Neural cell (in vitro differentiated cells): ENCODE results near the gene GALNT2. TPM values are rescaled to one million over a fixed set of nuclear protein-coding genes. Genes with fewer than 3 reads are reported as not detected.
A peak's percentile ranks its signal among the peaks of the same experiment; 100 is the strongest.

Source experiments
- H2AFZ ChIP-seq: fragments of 200-600, 300-800 bp; sonication (generic), shearing (Covaris generic); 2 replicates; pipeline ENCODE4 v1.6.0; 2014; ENCODE audit warnings: low read depth, mild to moderate bottlenecking, antibody characterized with exemption, low read length, moderate library complexity
- H3F3A ChIP-seq: fragments of 200-600 bp; shearing (Covaris generic); 2 replicates; pipeline ENCODE4 v1.6.1; 2016; ENCODE audit warnings: mild to moderate bottlenecking, moderate library complexity, mixed read lengths, antibody characterized with exemption, low read length; ENCODE audit not compliant: insufficient read depth, poor library complexity, severe bottlenecking
- H3K27ac ChIP-seq: fragments of 200-600, 300-800 bp; sonication (generic), shearing (Covaris generic); 2 replicates; pipeline ENCODE4 v1.5.1; 2014; ENCODE audit warnings: mild to moderate bottlenecking, low read length, moderate library complexity
- H3K27me3 ChIP-seq: fragments of 300-800, 200-600 bp; sonication (generic), shearing (Covaris generic); 2 replicates; pipeline ENCODE4 v1.6.0; 2014; ENCODE audit warnings: mild to moderate bottlenecking, low read depth, low read length, moderate library complexity; ENCODE audit not compliant: insufficient read depth
- H3K36me3 ChIP-seq: fragments of 300-800, 200-600 bp; sonication (generic), shearing (Covaris generic); 2 replicates; pipeline ENCODE4 v1.5.1; 2014; ENCODE audit warnings: mild to moderate bottlenecking, antibody characterized with exemption, low read length, moderate library complexity; ENCODE audit not compliant: insufficient read depth
- H3K4me2 ChIP-seq: fragments of 300-800, 200-600 bp; sonication (generic), shearing (Covaris generic); 2 replicates; pipeline ENCODE4 v1.6.0; 2014; ENCODE audit warnings: mild to moderate bottlenecking, low read length
- H3K4me3 ChIP-seq: fragments of 300-800, 200-600 bp; sonication (generic), shearing (Covaris generic); 2 replicates; pipeline ENCODE4 v1.5.1; 2014; ENCODE audit warnings: mild to moderate bottlenecking, low read length, moderate library complexity
- H3K79me2 ChIP-seq: fragments of 200-600 bp; shearing (Covaris generic); replicated peaks from 2 replicates; pipeline ENCODE4 v1.6.0; 2014; ENCODE audit warnings: mild to moderate bottlenecking, low read length, moderate library complexity; ENCODE audit not compliant: insufficient read depth
- H3K9ac ChIP-seq: fragments of 300-800, 200-600 bp; sonication (generic), shearing (Covaris generic); 2 replicates; pipeline ENCODE4 v1.6.1; 2016; ENCODE audit warnings: mild to moderate bottlenecking, low read length, mixed read lengths
- H3K9me2 ChIP-seq: fragments of 200-600 bp; shearing (Covaris generic); 2 replicates; pipeline ENCODE4 v1.6.1; 2016; ENCODE audit warnings: mild to moderate bottlenecking, low read length, mixed read lengths; ENCODE audit not compliant: insufficient read depth
- H3K9me3 ChIP-seq: fragments of 200-600, 300-800 bp; sonication (generic), shearing (Covaris generic); 2 replicates; pipeline ENCODE4 v1.6.1; 2016; ENCODE audit warnings: mild to moderate bottlenecking, mixed run types, low read length, moderate library complexity, mixed read lengths
- H4K20me1 ChIP-seq: fragments of 200-600 bp; shearing (Covaris generic); 2 replicates; pipeline ENCODE4 v1.6.1; 2016; ENCODE audit warnings: mild to moderate bottlenecking, mixed run types; ENCODE audit not compliant: insufficient read depth
- CTCF ChIP-seq: fragments of 450-650 bp; IDR thresholded peaks from 2 replicates; pipeline ENCODE4 v1.5.1; 2014; ENCODE audit warnings: antibody characterized with exemption, mild to moderate bottlenecking, moderate library complexity; ENCODE audit not compliant: poor library complexity, severe bottlenecking
- EP300 ChIP-seq: fragments of 450-650 bp; conservative IDR thresholded peaks from 2 replicates; pipeline ENCODE4 v1.6.1; 2014; ENCODE audit warnings: antibody characterized with exemption, mild to moderate bottlenecking, moderate library complexity; ENCODE audit not compliant: poor library complexity, severe bottlenecking
- EZH2 ChIP-seq: fragments of 200-600, 300-800 bp; shearing (Covaris generic), sonication (generic); IDR thresholded peaks from 2 replicates; pipeline ENCODE4 v1.6.1; 2014; ENCODE audit warnings: antibody characterized with exemption, low read length, borderline replicate concordance, mild to moderate bottlenecking; ENCODE audit not compliant: insufficient read depth, poor library complexity, severe bottlenecking
- MXI1 ChIP-seq: fragments of 450-650 bp; conservative IDR thresholded peaks from 2 replicates; pipeline ENCODE4 v1.6.1; 2014; ENCODE audit warnings: antibody characterized with exemption, mild to moderate bottlenecking; ENCODE audit not compliant: poor library complexity, severe bottlenecking
- POLR2AphosphoS5 ChIP-seq: IDR thresholded peaks from 2 replicates; pipeline ENCODE4 v1.6.1; 2012
- RAD21 ChIP-seq: fragments of 450-650 bp; conservative IDR thresholded peaks from 2 replicates; pipeline ENCODE4 v1.6.1; 2014; ENCODE audit warnings: antibody characterized with exemption, mild to moderate bottlenecking, moderate library complexity
- REST ChIP-seq: IDR thresholded peaks from 2 replicates; pipeline ENCODE4 v1.6.1; 2012; ENCODE audit warnings: borderline replicate concordance
- SMC3 ChIP-seq: fragments of 450-650 bp; conservative IDR thresholded peaks from 2 replicates; pipeline ENCODE4 v1.6.1; 2014; ENCODE audit warnings: antibody characterized with exemption, mild to moderate bottlenecking, moderate library complexity; ENCODE audit not compliant: poor library complexity
- TAF1 ChIP-seq: IDR thresholded peaks from 2 replicates; pipeline ENCODE4 v1.6.1; 2012; ENCODE audit warnings: low read depth
- polyA plus RNA-seq: library from polyadenylated mRNA; depleted of rRNA; stranded (reverse); fragments of >200 nt; gene quantifications from 2 replicates; pipeline ENCODE4 v1.2.3, GENCODE V29; 2014

Gene GALNT2
- polyA plus RNA-seq, 1 donor from 2014 or later: 38.8 TPM

- Histone ChIP-seq H3K4me3 (no peak overlapping the region), H3K27me3 (no peaks in the 10 kb centered on the region), H3F3A (no peaks in the 10 kb centered on the region), H3K9ac (no peak overlapping the region), H4K20me1 (no peaks in the 10 kb centered on the region), H3K4me2 (no peak overlapping the region), H2AFZ (no peak overlapping the region), H3K27ac (no peak overlapping the region), H3K36me3 (no peaks in the 10 kb centered on the region), H3K79me2 (no peaks in the 10 kb centered on the region), H3K9me3 (no peaks in the 10 kb centered on the region), H3K9me2 (no peaks in the 10 kb centered on the region)
- TF ChIP-seq RAD21: no peak
- TF ChIP-seq CTCF: no peak
- TF ChIP-seq POLR2AphosphoS5: no peak
- no peak for TF ChIP-seq EZH2
- TF ChIP-seq REST: no peak
- no peak for TF ChIP-seq EP300
- TF ChIP-seq TAF1: no peak
- TF ChIP-seq MXI1: no peak
- no peak for TF ChIP-seq SMC3
Measured at GRCh38 chr1:230306169-230306568, 239.1 kb downstream of the GALNT2 start.

GRCh38 chr1:230307213-230307612 is 240.2 kb downstream of the GALNT2 start:
- Histone ChIP-seq H4K20me1 (no peaks in the 10 kb centered on the region), H2AFZ (no peak overlapping the region), H3K4me2 (no peak overlapping the region), H3K9me3 (no peaks in the 10 kb centered on the region), H3K36me3 (no peaks in the 10 kb centered on the region), H3K9me2 (no peaks in the 10 kb centered on the region), H3F3A (no peaks in the 10 kb centered on the region), H3K27me3 (no peaks in the 10 kb centered on the region), H3K9ac (no peak overlapping the region), H3K27ac (no peak overlapping the region), H3K79me2 (no peaks in the 10 kb centered on the region), H3K4me3 (peak overlapping the region; percentile 17)
- no peak for TF ChIP-seq RAD21
- no peak for TF ChIP-seq EP300
- no peak for TF ChIP-seq EZH2
- TF ChIP-seq REST: no peak
- no peak for TF ChIP-seq CTCF
- TF ChIP-seq TAF1: no peak
- TF ChIP-seq SMC3: no peak
- no peak for TF ChIP-seq POLR2AphosphoS5
- no peak for TF ChIP-seq MXI1
